ENCODE data around the gene CD79B. TPM values are rescaled to one million over a fixed set of nuclear protein-coding genes. Genes with fewer than 3 reads are reported as not detected.

The CD79B gene
- total and polyA plus RNA-seq, 2 experiments from 2014 or later, result not detected

- Histone ChIP-seq H4K20me1 (ENCODE audit: insufficient read depth) (no peaks in the 10 kb centered on the region), H3K9me2 (ENCODE audit: insufficient read depth) (no peaks in the 10 kb centered on the region), H3K9me3 (ENCODE audit: low read depth) (no peaks in the 10 kb centered on the region), H3K79me2 (ENCODE audit: insufficient read depth) (no peaks in the 10 kb centered on the region), H2AFZ (no peak overlapping the region), H3K4me1 (ENCODE audit: insufficient read depth) (peaks cover 13% of the 10 kb centered on the region), H3K4me3 (no peak overlapping the region), H3F3A (ENCODE audit: insufficient read depth) (0 out of 2 replicates have a peak, but pooled peaks cover 5% of the 10 kb centered on the region), H3K36me3 (ENCODE audit: low read depth) (no peaks in the 10 kb centered on the region), H3K4me2 (ENCODE audit: unreplicated experiment) (peak overlapping the region; percentile 50), H3K27me3 (replicated peaks; ENCODE audit: insufficient read depth) (no peaks in the 10 kb centered on the region), H3K9ac (no peak overlapping the region), H3K27ac (peak overlapping the region; percentile 26)
- WGBS, 2 experiments (ENCODE audit: low coverage in 1 of 2, low lambda C conversion rate in 2 of 2, missing lambda C conversion rate in 2 of 2), result 58 to 63% methylated on average over 10 of the region's 10 CpGs
- in situ Hi-C loops (cut with MboI), result no loop called here
- TF ChIP-seq EZH2phosphoT487 (IDR thresholded peaks at IDR 0.05; ENCODE audit: insufficient read depth, low read depth), result no peak
- TF ChIP-seq EZH2 (IDR thresholded peaks at IDR 0.05; ENCODE audit: insufficient read depth, poor library complexity, severe bottlenecking), result no peak
- DNase-seq, result peak; percentile 89
Measured at GRCh38 chr17:63974594-63975192, 42.6 kb upstream of the CD79B start.

DNA sequence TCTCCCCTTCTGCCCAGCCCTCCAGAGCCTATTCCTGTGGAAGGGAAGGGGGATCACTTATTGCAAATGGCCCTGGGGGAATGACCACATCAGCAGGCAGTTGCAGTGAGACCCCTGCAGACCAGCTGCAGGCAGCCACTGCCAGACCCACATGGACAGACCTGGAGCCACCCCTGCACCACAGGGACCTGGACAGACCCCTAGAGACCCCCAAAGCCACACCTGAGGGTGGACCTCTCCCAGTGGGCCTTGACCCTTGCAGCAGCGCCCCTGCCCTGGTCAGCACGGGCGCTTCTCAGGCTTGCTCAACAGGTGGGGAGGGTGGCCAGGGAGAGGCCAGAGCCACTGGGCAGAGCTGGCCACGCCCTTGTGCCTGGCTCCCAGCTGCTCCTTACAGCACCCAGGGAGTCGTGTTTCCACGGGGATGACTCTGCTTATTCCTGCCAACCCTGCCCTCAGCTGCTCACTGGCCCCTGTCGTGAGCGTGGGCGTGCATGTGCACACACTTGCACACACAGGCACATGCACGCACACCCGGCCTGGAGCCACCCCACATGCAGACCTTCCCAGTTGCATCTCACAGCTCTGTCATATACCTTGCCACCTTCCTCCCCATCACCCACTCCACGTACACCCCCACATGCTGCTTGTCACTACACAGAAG, 41.9 kb upstream of the CD79B start:
- TF ChIP-seq EZH2 (IDR thresholded peaks at IDR 0.05; ENCODE audit: insufficient read depth, poor library complexity, severe bottlenecking) (no peak), EZH2phosphoT487 (IDR thresholded peaks at IDR 0.05; ENCODE audit: insufficient read depth, low read depth) (no peak)
- peak overlapping the region; percentile 50 for H3K4me2 ChIP-seq (ENCODE audit: unreplicated experiment)
- H2AFZ ChIP-seq, result no peak overlapping the region
- H4K20me1 ChIP-seq (ENCODE audit: insufficient read depth), result no peaks in the 10 kb centered on the region
- no peaks in the 10 kb centered on the region for H3K9me2 ChIP-seq (ENCODE audit: insufficient read depth)
- in situ Hi-C loops (cut with MboI), result no loop called here
- no peak overlapping the region for H3K9ac ChIP-seq
- no peaks in the 10 kb centered on the region for H3K9me3 ChIP-seq (ENCODE audit: low read depth)
- H3K4me3 ChIP-seq, result no peak overlapping the region
- H3K27ac ChIP-seq, result peak overlapping the region; percentile 26
- 0 out of 2 replicates have a peak, but pooled peaks cover 5% of the 10 kb centered on the region for H3F3A ChIP-seq (ENCODE audit: insufficient read depth)
- peak; percentile 65 for DNase-seq
- WGBS, 2 experiments (ENCODE audit: low coverage in 1 of 2, low lambda C conversion rate in 2 of 2, missing lambda C conversion rate in 2 of 2), result 62 to 66% methylated on average over 11 to 12 of the region's 12 CpGs
- peaks cover 13% of the 10 kb centered on the region for H3K4me1 ChIP-seq (ENCODE audit: insufficient read depth)
- H3K36me3 ChIP-seq (ENCODE audit: low read depth), result no peaks in the 10 kb centered on the region
- H3K79me2 ChIP-seq (ENCODE audit: insufficient read depth), result no peaks in the 10 kb centered on the region
- H3K27me3 ChIP-seq (replicated peaks; ENCODE audit: insufficient read depth), result no peaks in the 10 kb centered on the region

DNA sequence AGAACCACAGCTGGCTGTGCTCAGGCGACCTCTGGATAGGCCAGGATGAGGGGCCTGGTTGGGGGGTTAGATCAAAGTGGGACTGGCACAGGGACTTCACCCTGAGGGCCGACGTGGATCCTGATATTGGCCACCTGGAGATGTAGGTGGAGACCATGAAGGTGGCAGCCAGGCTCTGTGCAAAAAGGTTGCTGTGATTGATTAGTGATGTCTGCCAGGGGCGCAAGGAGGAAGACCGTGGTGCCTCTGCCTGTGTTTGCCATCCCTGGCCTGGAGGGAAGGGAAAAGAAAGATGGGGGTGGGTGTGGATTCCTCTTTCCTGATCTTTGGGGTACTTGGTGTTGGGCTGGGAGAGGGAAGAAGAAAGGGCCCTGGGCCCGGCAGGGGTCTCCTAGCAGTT, 41.1 kb upstream of the CD79B start:
- peaks cover 13% of the 10 kb centered on the region for H3K4me1 ChIP-seq (ENCODE audit: insufficient read depth)
- in situ Hi-C loops (cut with MboI), result no loop called here

GRCh38 chr17:63972796-63973195, 40.7 kb upstream of the CD79B start, which contains the start of gene SCN4A:
SCN4A (minus strand) TSS chr17:63972918; CDS start chr17:63972841, 77 bp downstream.
- no peaks in the 10 kb centered on the region for H3K9me2 ChIP-seq (ENCODE audit: insufficient read depth)

More for the DNA sequence above, 41.1 kb upstream of the CD79B start:
- Histone ChIP-seq H3K9me2 (ENCODE audit: insufficient read depth) (no peaks in the 10 kb centered on the region), H3K27ac (no peak overlapping the region), H3F3A (ENCODE audit: insufficient read depth) (0 out of 2 replicates have a peak, but pooled peaks cover 5% of the 10 kb centered on the region), H3K4me3 (no peak overlapping the region), H3K9ac (no peak overlapping the region), H3K36me3 (ENCODE audit: low read depth) (no peaks in the 10 kb centered on the region), H2AFZ (no peak overlapping the region), H3K79me2 (ENCODE audit: insufficient read depth) (no peaks in the 10 kb centered on the region), H3K27me3 (replicated peaks; ENCODE audit: insufficient read depth) (no peaks in the 10 kb centered on the region), H3K9me3 (ENCODE audit: low read depth) (no peaks in the 10 kb centered on the region), H4K20me1 (ENCODE audit: insufficient read depth) (no peaks in the 10 kb centered on the region), H3K4me2 (ENCODE audit: unreplicated experiment) (no peak overlapping the region)
- no peak for DNase-seq
- whole genome bisulfite sequencing, 2 experiments (ENCODE audit: low coverage in 1 of 2, low lambda C conversion rate in 2 of 2, missing lambda C conversion rate in 2 of 2), result 93 to 100% methylated on average over 6 of the region's 6 CpGs
- TF ChIP-seq EZH2 (IDR thresholded peaks at IDR 0.05; ENCODE audit: insufficient read depth, poor library complexity, severe bottlenecking), result no peak

More at GRCh38 chr17:63972796-63973195, 40.7 kb upstream of the CD79B start, which contains the start of gene SCN4A:
- no peaks in the 10 kb centered on the region for H4K20me1 ChIP-seq (ENCODE audit: insufficient read depth)
- 0 out of 2 replicates have a peak, but pooled peaks cover 5% of the 10 kb centered on the region for H3F3A ChIP-seq (ENCODE audit: insufficient read depth)
- in situ Hi-C loops (cut with MboI), result no loop called here
- H3K36me3 ChIP-seq (ENCODE audit: low read depth), result no peaks in the 10 kb centered on the region
- H3K27ac ChIP-seq, result no peak within 1 kb of the TSS
- no peaks in the 10 kb centered on the region for H3K79me2 ChIP-seq (ENCODE audit: insufficient read depth)
- no peak within 1 kb of the TSS for H2AFZ ChIP-seq
- DNase-seq, result no peak
- TF ChIP-seq EZH2phosphoT487 (IDR thresholded peaks at IDR 0.05; ENCODE audit: insufficient read depth, low read depth), result no peak
- TF ChIP-seq EZH2 (IDR thresholded peaks at IDR 0.05; ENCODE audit: insufficient read depth, poor library complexity, severe bottlenecking), result no peak
- peak within 1 kb of the TSS; percentile 1 for H3K4me2 ChIP-seq (ENCODE audit: unreplicated experiment)
- no peaks in the 10 kb centered on the region for H3K9me3 ChIP-seq (ENCODE audit: low read depth)
- H3K27me3 ChIP-seq (replicated peaks; ENCODE audit: insufficient read depth), result no peaks in the 10 kb centered on the region
- no peak within 1 kb of the TSS for H3K9ac ChIP-seq
- H3K4me3 ChIP-seq, result no peak within 1 kb of the TSS
- 93 to 97% methylated on average over 11 to 14 of the region's 14 CpGs for whole genome bisulfite sequencing, 2 experiments (ENCODE audit: low coverage in 1 of 2, low lambda C conversion rate in 2 of 2, missing lambda C conversion rate in 2 of 2)
- H3K4me1 ChIP-seq (ENCODE audit: insufficient read depth), result peaks cover 13% of the 10 kb centered on the region

Data from GM23248 (cell line).